GM21717 (cell line): ENCODE results near the gene PACS1.
A peak's percentile ranks its signal among the peaks of the same experiment; 100 is the strongest.

ENCODE experiments used
- ATAC-seq: cut with Tn5 transposase; IDR thresholded peaks from one replicate; pipeline ENCODE4 v1.9.1; 2021; ENCODE audit warnings: mild to moderate bottlenecking, moderate library complexity; ENCODE audit not compliant: unreplicated experiment

The PACS1 gene

GRCh38 chr11:66282468-66283455, 212.7 kb downstream of the PACS1 start:
- ATAC-seq = peak; percentile 66

GRCh38 chr11:66283461-66284105, 213.5 kb downstream of the PACS1 start:
- no peak for ATAC-seq

GRCh38 chr11:66284526-66285078, 214.5 kb downstream of the PACS1 start:
- no peak for ATAC-seq

GRCh38 chr11:66285250-66285947, 215.3 kb downstream of the PACS1 start:
- no peak for ATAC-seq

- no peak for ATAC-seq
These were observed 216.6 kb downstream of the PACS1 start for GRCh38 chr11:66286699-66287098.

GRCh38 chr11:66287211-66287888, 217.3 kb downstream of the PACS1 start:
- no peak for ATAC-seq

GRCh38 chr11:66287889-66288670, 218.0 kb downstream of the PACS1 start:
- ATAC-seq = no peak

GRCh38 chr11:66288671-66289547, 218.8 kb downstream of the PACS1 start, which contains the start of gene YIF1A:
Gene YIF1A, minus strand, starts transcription at chr11:66289143. Its CDS starts 158 bp downstream, at chr11:66288985.
- ATAC-seq = peak; percentile 84

GRCh38 chr11:66289548-66290329, 219.7 kb downstream of the PACS1 start:
- ATAC-seq = peak; percentile 28

- no peak for ATAC-seq
These were observed 220.2 kb downstream of the PACS1 start for GRCh38 chr11:66290330-66290621.

GRCh38 chr11:66291303-66291705, 221.2 kb downstream of the PACS1 start:
- no peak for ATAC-seq

GRCh38 chr11:66291706-66292542, 221.9 kb downstream of the PACS1 start, which contains the start of gene TMEM151A:
Gene TMEM151A, plus strand, starts transcription at chr11:66291894. Its CDS starts 120 bp downstream, at chr11:66292014.
- no peak for ATAC-seq

- ATAC-seq = no peak
These were observed 222.7 kb downstream of the PACS1 start for GRCh38 chr11:66292543-66293332.

GRCh38 chr11:66293352-66293751, 223.3 kb downstream of the PACS1 start:
- ATAC-seq = no peak

- ATAC-seq = no peak
These were observed 223.9 kb downstream of the PACS1 start for GRCh38 chr11:66293777-66294625.
